ENCODE results near the gene HIVEP3. TPM values are rescaled to one million over a fixed set of nuclear protein-coding genes. Genes with fewer than 3 reads are reported as not detected.

Gene HIVEP3
- polyA plus RNA-seq, 1 of the 3 experiments (the other 2 are of a cell fraction), result 6.4 TPM

DNA sequence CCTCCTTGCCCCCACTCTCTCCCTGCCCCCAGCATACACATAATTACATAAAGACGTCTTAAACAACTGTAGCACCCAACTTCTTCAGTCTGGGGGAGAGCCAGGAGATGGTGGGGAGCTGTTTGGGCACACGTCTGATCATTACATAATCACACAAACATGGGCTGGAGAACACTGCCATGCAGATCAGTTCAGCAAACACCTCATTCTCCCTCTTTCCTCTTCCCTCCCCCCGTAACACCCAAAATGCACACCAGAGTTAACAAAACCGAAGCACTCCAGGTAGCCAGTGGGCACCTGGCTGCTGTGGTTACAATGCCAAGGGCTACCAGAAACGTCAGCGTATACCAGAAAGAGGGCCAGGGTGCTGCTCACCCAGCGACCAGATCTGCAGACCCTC is 1.6 kb downstream of the HIVEP3 start:
- ChIA-PET CTCF (interaction anchor here (1.0 to 2.0 kb wide), 5 partner anchors 9 to 256 kb away, joined by 3 to 6 read pairs (median 5); no protein-coding TSS in a partner anchor), POLR2A (no interaction called here)
- H2AFZ ChIP-seq (ENCODE audit: low read depth), result 0 out of 2 replicates have a peak overlapping the region, but pooled peaks have one; percentile 77
- H3K36me3 ChIP-seq (replicated peaks in 1 of 2; ENCODE audit: control insufficient read depth in 1 of 2, insufficient read depth in 2 of 2, low read length in 1 of 2), result no peaks in the 10 kb centered on the region
- peak overlapping the region; percentile 66; the same call in 1 of the 2 replicates for H3K9ac ChIP-seq
- H3K4me1 ChIP-seq (ENCODE audit: control insufficient read depth in 1 of 2, insufficient read depth in 2 of 2, low read depth in 1 of 2, low read length in 1 of 2), result peaks cover 29 to 36% of the 10 kb centered on the region in 2 experiments
- no peak overlapping the region; a peak in 2 of 4 replicates for H3K27ac ChIP-seq (ENCODE audit: low read depth in 2 of 2, low read length in 1 of 2)
- H3K9me2 ChIP-seq, result no peaks in the 10 kb centered on the region
- H3K79me2 ChIP-seq (ENCODE audit: insufficient read depth), result peaks cover 24% of the 10 kb centered on the region
- no peaks in the 10 kb centered on the region for H3K27me3 ChIP-seq (ENCODE audit: insufficient read depth)
- peaks cover 21% of the 10 kb centered on the region for H3F3A ChIP-seq (replicated peaks; ENCODE audit: insufficient read depth)
- no peak for DNase-seq
- H3K4me2 ChIP-seq, result peak overlapping the region; percentile 88
- no peak for TF ChIP-seq RFX5 (IDR thresholded peaks at IDR 0.05; ENCODE audit: low read length)
- TF ChIP-seq, protein P1, sequence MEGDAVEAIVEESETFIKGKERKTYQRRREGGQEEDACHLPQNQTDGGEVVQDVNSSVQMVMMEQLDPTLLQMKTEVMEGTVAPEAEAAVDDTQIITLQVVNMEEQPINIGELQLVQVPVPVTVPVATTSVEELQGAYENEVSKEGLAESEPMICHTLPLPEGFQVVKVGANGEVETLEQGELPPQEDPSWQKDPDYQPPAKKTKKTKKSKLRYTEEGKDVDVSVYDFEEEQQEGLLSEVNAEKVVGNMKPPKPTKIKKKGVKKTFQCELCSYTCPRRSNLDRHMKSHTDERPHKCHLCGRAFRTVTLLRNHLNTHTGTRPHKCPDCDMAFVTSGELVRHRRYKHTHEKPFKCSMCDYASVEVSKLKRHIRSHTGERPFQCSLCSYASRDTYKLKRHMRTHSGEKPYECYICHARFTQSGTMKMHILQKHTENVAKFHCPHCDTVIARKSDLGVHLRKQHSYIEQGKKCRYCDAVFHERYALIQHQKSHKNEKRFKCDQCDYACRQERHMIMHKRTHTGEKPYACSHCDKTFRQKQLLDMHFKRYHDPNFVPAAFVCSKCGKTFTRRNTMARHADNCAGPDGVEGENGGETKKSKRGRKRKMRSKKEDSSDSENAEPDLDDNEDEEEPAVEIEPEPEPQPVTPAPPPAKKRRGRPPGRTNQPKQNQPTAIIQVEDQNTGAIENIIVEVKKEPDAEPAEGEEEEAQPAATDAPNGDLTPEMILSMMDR (IDR thresholded peaks at IDR 0.05), result no peak
- TF ChIP-seq NFIC (IDR thresholded peaks at IDR 0.05; ENCODE audit: borderline replicate concordance), result no peak
- TF ChIP-seq FOXM1 (IDR thresholded peaks at IDR 0.05; ENCODE audit: low read depth), result no peak
- TF ChIP-seq, protein P2, sequence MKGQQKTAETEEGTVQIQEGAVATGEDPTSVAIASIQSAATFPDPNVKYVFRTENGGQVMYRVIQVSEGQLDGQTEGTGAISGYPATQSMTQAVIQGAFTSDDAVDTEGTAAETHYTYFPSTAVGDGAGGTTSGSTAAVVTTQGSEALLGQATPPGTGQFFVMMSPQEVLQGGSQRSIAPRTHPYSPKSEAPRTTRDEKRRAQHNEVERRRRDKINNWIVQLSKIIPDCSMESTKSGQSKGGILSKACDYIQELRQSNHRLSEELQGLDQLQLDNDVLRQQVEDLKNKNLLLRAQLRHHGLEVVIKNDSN (IDR thresholded peaks at IDR 0.05; ENCODE audit: borderline replicate concordance, low read depth), result no peak
- no peak for TF ChIP-seq SIN3A (IDR thresholded peaks at IDR 0.05; ENCODE audit: borderline replicate concordance, low read depth, low read length)
- no peak for TF ChIP-seq JUND (IDR thresholded peaks at IDR 0.05)
- no peak for TF ChIP-seq RAD21 (IDR thresholded peaks at IDR 0.05; ENCODE audit: low read length)
- no peak for TF ChIP-seq RCOR1 (IDR thresholded peaks at IDR 0.05; ENCODE audit: low read length)
- no peak for TF ChIP-seq ELF1 (IDR thresholded peaks at IDR 0.05)
- no peak for TF ChIP-seq EZH2phosphoT487 (IDR thresholded peaks at IDR 0.05; ENCODE audit: borderline replicate concordance, low read depth)
- TF ChIP-seq TEAD4 (IDR thresholded peaks at IDR 0.05; ENCODE audit: borderline replicate concordance, insufficient read depth), result no peak
- H4K20me1 ChIP-seq (ENCODE audit: insufficient read depth), result no peaks in the 10 kb centered on the region
- peak overlapping the region; percentile 75 to 84 for H3K4me3 ChIP-seq (ENCODE audit: low read depth in 2 of 2, low read length in 1 of 2)
- 80% methylated on average over 5 of the region's 7 CpGs for WGBS (ENCODE audit: low lambda C conversion rate)
- H3K9me3 ChIP-seq, result no peaks in the 10 kb centered on the region

DNA sequence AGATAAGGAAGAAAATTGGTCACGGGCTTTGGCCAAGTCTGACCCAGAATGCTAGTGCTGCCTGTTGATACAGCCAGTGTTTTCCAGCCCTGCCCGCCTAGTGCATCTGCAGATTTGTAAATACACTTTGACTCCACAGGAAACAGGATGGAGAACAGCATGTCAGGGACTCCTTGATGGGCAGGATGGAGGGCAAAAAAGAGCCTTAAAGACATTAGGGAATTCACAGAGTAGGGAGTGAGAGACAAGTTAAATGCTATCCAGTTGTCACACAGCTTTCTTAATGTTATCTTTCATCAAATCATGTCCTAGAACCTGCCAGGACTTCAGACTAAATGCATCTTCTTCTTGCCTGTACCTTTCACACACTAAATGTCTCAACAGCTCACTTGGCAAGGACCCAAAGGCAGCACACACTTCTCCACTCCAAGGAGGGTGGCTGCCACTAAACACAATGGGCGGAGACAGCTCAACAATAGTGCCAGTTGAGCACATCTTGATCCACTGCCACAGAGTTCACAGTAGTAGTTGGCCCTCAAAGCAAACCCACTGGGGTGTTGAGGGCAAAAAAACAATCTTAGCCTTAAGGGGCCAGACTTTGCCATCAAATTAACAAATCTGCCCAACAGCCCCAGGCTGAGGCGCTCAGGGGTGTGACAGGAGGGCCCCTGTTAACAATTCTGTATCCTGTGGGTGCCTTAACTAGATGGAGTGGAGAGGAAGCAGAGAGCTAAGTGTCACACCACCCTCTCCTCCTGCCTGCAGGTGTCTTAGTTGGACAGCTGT is 2.7 kb downstream of the HIVEP3 start:
- no peaks in the 10 kb centered on the region for H3K9me2 ChIP-seq
- H3K4me1 ChIP-seq (ENCODE audit: control insufficient read depth in 1 of 2, insufficient read depth in 2 of 2, low read depth in 1 of 2, low read length in 1 of 2), result peaks cover 29 to 36% of the 10 kb centered on the region in 2 experiments
- TF ChIP-seq RAD21 (IDR thresholded peaks at IDR 0.05; ENCODE audit: low read length), result no peak
- no peak for TF ChIP-seq TCF12 (IDR thresholded peaks at IDR 0.05)
- no peak for TF ChIP-seq TEAD4 (IDR thresholded peaks at IDR 0.05; ENCODE audit: borderline replicate concordance, insufficient read depth)
- TF ChIP-seq, protein P3, sequence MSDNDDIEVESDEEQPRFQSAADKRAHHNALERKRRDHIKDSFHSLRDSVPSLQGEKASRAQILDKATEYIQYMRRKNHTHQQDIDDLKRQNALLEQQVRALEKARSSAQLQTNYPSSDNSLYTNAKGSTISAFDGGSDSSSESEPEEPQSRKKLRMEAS (IDR thresholded peaks at IDR 0.05; ENCODE audit: low read depth), result no peak
- TF ChIP-seq RXRA (IDR thresholded peaks at IDR 0.05; ENCODE audit: borderline replicate concordance, low read depth), result no peak
- TF ChIP-seq, protein P4, sequence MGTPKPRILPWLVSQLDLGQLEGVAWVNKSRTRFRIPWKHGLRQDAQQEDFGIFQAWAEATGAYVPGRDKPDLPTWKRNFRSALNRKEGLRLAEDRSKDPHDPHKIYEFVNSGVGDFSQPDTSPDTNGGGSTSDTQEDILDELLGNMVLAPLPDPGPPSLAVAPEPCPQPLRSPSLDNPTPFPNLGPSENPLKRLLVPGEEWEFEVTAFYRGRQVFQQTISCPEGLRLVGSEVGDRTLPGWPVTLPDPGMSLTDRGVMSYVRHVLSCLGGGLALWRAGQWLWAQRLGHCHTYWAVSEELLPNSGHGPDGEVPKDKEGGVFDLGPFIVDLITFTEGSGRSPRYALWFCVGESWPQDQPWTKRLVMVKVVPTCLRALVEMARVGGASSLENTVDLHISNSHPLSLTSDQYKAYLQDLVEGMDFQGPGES (IDR thresholded peaks at IDR 0.05; ENCODE audit: low read depth, low read length), result no peak
- TF ChIP-seq EP300 (IDR thresholded peaks at IDR 0.05; ENCODE audit: borderline replicate concordance in 1 of 2, low read depth in 1 of 2, low read length in 1 of 2), result no peak
- TF ChIP-seq CHD2 (IDR thresholded peaks at IDR 0.05; ENCODE audit: low read length, partially characterized antibody), result no peak
- peak overlapping the region; percentile 88; the same call in 1 of the 2 replicates for H3K4me2 ChIP-seq
- H3K79me2 ChIP-seq (ENCODE audit: insufficient read depth), result peaks cover 24% of the 10 kb centered on the region
- H4K20me1 ChIP-seq (ENCODE audit: insufficient read depth), result no peaks in the 10 kb centered on the region
- POLR2A ChIA-PET, result no interaction called here
- H3K9me3 ChIP-seq, result 0 out of 2 replicates have a peak, but pooled peaks cover 3% of the 10 kb centered on the region
- CTCF ChIA-PET, result interaction anchor here (0.5 to 1.6 kb wide), 4 partner anchors 116 to 257 kb away, joined by 3 to 6 read pairs (median 4); no protein-coding TSS in a partner anchor
- no peak overlapping the region for H3K4me3 ChIP-seq (ENCODE audit: low read depth in 2 of 2, low read length in 1 of 2)
- DNase-seq, result no peak
- no peaks in the 10 kb centered on the region for H3K36me3 ChIP-seq (replicated peaks in 1 of 2; ENCODE audit: control insufficient read depth in 1 of 2, insufficient read depth in 2 of 2, low read length in 1 of 2)
- no peak overlapping the region for H3K27ac ChIP-seq (ENCODE audit: low read depth in 2 of 2, low read length in 1 of 2)
- no peaks in the 10 kb centered on the region for H3K27me3 ChIP-seq (ENCODE audit: insufficient read depth)
- no peak overlapping the region for H2AFZ ChIP-seq (ENCODE audit: low read depth)
- WGBS (ENCODE audit: low lambda C conversion rate), result 97% methylated on average over 3 of the region's 4 CpGs
- H3F3A ChIP-seq (replicated peaks; ENCODE audit: insufficient read depth), result peaks cover 16% of the 10 kb centered on the region
- H3K9ac ChIP-seq, result no peak overlapping the region
